Globus pallidus (tissue), 1 donor: Measurements from ENCODE around the gene NME8.
"Not testable (repeated sequence)": the region's sequence is repeated elsewhere in the genome, so short reads cannot be mapped to it uniquely, and the experiment has no call there.

Source experiments
- DNase-seq: peaks from one replicate; pipeline ENCODE4 v3.0.0-alpha.2; 2015; ENCODE audit warnings: low spot score

Gene NME8

GRCh38 chr7:37848297-37848696 is at the start of gene NME8:
Gene NME8 (plus strand): TSS chr7:37848597. CDS start chr7:37850267, 1,670 bp downstream.
- DNase-seq: no peak

DNA sequence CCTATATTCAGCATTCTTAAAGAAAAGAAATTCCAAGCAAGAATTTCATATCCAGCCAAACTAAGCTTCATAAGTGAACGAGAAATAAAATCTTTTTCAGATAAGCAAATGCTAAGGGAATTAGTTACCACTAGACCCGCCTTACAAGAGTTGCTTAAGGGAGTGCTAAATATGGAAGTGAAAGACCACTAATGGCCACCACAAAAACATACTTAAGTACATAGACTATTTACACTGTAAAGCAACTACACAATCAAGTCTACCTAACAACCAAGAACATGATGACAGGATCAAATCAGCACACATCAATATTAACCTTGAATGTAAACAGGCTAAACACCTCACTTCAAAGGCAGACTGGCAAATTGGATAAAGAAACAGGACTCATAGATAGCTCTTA is 42.2 kb upstream of the NME8 start:
- no peak for DNase-seq

DNA sequence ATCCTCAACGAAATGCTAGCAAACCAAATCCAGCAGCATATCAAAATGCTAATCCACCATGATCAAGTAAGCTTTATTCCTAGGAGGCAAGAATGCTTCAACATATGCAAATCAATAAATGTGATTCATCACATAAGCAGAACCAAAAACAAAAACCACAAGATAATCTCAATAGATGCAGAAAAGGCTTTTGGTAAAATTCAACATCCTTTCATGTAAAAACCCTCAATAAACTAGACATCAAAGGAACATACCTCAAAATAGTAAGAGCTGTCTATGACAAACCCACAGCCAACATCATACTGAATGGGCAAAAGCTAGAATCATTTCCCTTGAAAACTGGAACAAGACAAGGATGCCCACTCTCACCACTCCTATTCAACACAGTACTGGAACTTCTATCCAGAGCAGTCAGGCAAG is 36.2 kb upstream of the NME8 start:
- DNase-seq: not testable (repeated sequence)

DNA sequence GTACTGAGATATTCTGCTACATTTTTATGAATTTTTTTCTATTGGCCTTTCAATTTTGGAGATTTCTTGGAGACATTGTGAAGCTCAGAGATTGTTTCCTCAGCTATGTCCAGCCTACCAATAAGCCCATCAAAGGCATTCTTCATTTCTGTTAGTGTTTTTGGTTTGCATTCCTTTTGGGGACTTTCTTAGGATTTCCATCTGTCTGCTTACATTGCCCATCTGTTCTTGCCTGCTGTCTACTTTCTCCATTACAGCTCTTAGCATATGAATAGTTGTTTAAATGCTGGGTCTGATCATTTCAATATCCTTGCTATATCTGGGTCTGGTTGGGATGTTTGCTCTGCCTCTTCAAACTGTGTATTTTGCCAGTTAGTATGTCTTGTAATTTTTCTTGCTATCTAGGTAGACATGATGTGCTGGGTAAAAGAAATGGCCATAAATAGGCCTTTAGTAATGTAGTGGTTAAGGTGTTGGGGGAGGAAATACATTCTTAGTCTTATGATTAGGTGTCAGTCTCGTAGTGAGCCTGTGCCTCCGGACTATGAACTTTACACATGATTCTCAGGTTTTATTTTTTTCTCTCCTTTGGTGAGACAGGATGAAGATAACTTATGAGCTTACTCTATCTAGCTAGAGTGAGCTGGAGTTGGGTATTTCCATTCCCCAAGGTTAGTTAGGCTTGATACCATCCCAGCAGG is 32.6 kb upstream of the NME8 start:
- no peak for DNase-seq

DNA sequence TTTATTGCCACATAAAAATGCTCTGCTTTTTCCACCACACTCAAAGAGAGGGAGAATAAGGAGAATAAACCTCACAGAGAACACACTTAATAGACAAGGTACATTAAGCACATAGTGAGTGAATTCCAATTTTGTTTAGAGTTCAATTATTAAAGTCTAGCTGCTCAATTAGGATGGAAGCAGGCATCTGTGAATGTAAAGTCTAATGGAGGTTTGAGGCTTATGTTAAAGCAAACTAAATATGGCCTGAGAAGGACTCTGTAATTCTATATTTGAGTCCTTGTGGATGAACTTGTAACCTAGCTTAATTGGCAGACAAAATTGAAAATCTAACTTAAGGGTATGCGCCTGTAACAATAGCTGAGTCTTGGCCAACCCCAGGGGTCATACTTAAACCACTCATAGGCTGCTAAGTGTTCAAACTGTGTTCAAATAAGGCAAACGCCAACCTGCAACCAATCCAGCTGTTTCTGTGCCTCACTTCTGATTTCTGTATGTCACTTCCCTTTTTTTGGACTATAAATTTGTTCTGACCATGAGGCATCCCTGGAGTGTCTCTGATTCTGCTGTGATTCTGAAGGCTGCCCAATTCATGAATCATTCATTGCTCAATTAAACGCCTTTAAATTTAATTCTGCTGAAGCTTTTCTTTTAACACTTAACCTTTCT is 31.3 kb upstream of the NME8 start:
- no peak for DNase-seq

DNA sequence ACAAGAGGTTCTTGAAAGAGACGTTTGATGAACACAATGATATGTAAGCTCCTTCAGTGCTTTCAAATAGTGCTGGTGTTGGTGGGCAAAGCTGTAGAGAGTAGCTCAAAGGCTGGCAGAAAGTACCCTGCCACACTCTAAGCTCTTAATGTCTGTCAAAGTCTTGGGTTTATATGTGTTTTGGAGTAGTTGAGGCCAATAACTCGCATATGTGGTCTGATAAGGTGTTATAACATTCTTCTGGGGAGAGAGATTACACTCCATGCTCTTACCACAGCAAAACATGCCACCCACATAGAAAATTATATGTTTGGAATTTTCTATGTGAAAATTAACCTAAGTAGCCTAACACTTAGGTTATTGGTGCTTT is 30.8 kb upstream of the NME8 start:
- DNase-seq: no peak

DNA sequence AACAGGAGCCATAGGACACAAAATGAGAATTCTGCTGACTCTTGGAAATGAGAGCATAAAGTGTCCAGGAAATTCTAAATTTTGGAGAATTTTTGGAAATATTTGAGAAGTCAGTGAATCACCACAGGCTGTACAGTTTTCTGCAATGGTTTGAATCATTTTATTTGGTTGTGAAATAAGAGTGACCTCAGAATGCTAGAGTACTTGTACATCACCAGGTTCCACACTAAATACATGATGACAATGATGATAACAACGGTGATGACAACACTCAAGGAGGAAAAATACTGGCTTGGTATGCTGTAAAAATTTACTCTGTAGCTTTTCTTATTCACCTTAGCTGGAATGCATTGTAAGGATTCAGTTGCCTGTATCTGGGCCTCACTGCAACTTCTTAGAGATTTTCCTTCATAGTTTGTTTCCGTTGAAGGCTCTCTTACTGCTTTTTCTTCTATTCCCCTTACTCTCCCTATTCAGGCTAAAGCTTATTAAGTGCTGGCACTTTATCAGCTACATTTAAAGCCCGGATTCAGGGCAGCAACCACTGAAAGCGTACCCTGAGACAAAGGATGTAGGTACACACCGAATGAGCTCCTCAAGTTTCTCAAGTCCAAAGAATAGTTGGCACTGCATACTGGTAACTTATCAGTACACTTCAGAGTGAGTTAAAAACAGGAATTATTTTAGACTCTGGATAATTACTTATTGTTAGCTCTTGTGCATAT is 30.2 kb upstream of the NME8 start:
- no peak for DNase-seq

DNA sequence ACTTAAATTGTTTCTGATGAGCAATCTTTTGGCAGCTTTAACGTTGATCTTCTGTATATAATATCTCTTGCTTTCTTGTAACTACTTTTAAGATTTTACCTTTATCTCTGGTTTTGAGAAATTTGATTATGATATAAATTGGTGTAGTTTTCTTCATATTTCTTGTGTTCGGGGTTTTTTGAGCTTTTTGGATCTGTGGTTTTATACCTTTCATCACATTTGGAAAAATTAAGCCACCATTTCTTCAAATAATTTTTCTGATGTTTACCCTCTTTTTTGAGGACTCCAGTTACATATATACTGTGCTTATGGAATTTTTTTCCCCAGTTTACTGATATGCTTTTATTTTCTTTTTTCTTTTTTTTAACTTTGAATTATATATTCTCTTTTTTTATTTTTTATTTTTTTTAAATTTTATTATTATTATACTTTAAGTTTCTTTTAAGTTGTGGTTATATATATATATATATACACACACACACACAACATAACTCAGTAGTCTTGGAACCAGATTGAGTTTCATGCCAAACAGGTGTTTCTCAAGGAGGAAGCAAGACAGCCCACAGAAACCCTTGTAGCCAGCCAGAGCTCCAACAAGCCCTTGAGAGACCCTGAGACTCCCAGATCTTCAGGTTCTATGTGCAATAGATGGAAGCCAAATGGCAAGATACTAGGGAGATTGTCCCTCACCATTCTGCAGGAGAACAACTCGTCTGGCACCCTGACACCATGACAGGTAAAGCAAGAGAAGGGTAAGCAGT is 27.5 kb upstream of the NME8 start:
- no peak for DNase-seq

DNA sequence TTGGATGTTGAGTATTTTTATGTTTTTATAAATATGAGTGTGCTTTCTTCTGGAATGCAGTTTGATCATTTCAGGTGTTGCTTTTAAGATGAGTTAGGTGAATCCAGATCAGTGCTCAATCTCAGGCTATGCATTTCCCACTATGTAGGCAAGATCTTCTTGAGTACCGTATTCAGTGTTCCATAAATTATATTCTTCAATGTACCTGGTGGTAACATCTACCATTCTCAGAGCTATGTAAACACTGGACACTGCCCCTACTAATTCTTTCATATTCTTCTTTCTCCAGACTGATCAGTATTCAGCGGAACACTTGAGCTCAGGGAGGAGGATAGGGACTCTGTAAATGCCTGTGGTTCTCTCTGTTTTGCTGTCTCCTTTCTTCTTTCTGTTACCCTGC is 25.5 kb upstream of the NME8 start:
- DNase-seq: no peak

DNA sequence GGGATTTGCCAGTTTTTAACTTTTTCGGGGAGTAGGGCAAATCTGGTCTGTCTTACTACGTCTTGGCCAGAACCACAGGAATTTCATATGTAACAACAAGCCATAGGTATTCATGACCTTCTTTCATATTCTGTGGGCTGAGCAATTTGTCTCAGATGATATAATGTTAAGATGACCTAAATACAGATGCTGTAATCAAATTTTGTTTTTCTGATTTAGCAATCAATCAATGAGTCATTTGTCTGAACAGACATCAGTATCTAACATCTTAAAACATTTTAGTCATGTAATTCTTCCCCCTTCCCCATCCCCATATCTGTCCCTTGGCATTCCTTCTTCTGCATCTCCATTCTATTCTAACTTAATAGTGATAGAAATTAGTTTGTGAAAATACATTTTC is 24.8 kb upstream of the NME8 start:
- no peak for DNase-seq

DNA sequence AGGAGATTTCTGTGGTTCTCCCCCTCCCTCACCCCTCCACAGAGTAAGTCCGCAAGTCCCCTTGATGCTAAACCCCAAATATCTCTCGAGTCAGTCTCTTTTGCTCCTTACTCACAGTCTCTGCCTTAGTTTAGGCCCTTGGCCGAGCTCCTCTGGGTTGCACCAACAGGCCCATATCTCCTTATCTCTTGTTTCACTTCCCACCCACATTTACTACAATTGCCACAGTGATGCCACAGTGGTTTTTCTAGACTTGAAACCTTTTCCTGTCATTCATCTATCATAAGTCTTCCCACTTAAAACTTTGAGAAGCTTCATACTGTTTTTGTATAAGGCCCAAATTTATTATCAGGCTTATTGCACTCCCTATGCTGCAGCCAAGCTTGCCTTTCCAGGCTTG is 23.4 kb upstream of the NME8 start:
- DNase-seq: no peak

GRCh38 chr7:37826825-37827224 is 21.6 kb upstream of the NME8 start:
- no peak for DNase-seq

DNA sequence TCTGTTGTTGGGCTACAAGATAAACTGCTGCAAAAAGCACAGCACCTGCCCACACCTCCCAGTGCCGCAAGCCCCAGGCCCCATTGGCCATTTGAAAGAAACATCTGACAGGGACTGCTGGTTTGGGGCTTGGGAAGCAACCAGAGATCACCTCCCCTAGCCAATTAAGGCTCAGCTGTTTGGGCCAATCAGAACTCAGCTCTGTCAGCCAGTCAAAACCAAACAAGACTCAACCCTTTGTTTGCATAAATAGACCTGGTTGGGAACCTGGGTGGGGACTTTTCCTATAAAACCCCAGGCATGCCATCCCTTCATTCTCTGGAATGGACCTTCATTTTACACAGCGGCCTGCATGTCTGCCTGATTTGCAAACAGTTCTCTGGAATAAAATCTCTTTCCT is 17.2 kb upstream of the NME8 start:
- DNase-seq: no peak

DNA sequence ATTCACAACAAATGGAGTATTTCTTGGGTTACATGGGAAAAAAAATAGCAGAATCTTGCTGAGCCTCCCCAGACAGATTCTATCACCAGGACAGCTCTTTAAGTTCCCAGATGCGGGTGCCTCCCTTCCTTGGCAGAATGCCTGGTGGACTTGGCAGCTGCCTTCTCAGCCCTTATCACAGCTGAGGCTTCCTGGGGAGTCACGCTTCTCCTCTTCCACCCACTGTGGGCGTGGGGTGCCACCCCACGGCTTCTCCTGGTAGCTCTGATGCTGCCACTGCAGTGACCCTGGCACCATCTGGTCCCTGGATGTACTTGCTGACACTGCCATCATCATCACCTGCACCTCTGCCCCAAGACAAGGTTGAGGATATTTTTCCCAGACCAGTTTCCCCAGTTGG is 16.2 kb upstream of the NME8 start:
- peak; percentile 85 for DNase-seq

DNA sequence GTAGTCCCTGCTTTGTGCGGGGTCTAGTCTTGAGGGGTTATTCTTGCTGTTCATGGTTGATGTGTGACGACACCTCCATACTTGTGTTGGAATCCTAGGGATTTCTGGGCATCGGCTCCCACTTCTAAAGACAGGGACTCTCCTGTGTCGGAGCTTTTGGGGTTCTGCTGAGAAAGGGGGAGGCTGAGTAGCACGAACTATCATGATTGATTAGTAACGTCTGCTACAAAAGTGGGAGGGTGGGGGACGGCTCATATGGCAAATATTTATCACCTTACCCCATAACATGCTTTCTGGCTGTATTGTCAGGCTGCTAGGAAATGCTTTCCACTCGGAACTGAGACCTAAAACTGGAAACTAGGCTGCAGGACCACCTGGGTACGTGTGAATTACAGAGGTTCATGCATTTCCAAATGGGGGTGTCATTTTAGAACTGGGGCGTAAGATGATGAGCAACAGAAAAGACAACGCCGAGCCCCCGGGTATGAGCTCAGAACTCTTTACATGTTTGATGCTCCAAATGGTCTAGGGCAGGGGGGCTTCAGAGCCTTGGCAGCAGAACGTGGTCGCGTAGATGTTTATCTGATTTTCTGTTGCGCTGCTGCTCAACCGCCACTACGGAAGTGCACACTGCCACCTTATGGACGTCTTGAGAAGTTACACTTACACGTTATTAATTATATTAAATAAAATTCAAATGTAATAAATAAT is 15.1 kb upstream of the NME8 start:
- peak; percentile 67 for DNase-seq

- no peak for DNase-seq
Observed at GRCh38 chr7:37833818-37834146, 14.6 kb upstream of the NME8 start.

GRCh38 chr7:37853468-37853867 is 5.1 kb downstream of the NME8 start:
- DNase-seq: no peak

GRCh38 chr7:37882086-37882485 is 33.7 kb downstream of the NME8 start:
- no peak for DNase-seq

GRCh38 chr7:37893359-37893758 is 45.0 kb downstream of the NME8 start:
- no peak for DNase-seq

DNA sequence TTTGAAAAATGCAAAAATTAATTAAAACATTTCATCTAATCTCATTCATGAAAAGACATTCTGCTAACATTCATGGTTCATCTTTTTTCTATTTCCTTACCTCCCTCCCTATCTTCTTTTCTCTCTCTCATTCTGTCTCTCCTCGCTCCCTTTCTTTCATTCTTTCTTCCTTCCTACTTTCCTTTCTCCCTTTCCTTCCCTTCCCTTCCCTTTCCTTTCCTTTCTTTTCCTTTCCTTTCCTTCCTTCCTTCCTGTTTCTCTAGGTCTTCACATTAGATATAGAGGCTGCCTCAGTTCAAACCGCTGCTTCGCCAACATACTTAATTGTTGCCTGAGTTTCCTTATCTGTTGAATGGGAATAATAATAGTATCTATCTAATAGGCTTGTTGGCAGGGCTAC is 46.3 kb downstream of the NME8 start:
- DNase-seq: no peak

DNA sequence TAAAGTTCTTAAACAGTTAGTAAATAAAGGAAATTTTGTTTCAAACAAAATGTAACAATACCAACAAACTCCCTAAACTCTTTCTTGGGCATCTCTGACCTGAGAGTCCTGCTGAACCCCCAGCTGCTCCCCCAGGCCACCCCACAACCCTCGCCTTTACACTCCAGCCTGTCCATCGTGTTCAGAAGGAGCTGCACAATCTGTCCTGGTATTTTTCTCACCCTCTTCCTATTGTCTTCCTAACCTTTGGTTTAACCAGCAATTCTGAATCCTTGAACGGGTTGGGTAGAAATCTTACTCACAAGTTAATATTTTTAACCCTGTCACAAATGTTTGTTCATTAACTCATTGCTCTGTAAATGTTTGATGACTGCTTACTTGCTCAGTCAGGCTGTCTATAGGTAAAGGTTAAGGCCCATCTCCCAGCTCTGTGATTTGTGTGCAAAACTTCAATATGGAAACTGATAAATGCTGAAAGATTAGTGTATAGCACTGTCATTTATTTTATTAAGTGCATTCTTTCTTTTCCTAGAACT is 51.4 kb downstream of the NME8 start:
- DNase-seq: no peak
